ENCODE measurements around the gene OR51A7. TPM values are rescaled to one million over a fixed set of nuclear protein-coding genes. Genes with fewer than 3 reads are reported as not detected.
"Not testable (repeated sequence)": the region's sequence is repeated elsewhere in the genome, so short reads cannot be mapped to it uniquely, and the experiment has no call there.

The OR51A7 gene, protein sequence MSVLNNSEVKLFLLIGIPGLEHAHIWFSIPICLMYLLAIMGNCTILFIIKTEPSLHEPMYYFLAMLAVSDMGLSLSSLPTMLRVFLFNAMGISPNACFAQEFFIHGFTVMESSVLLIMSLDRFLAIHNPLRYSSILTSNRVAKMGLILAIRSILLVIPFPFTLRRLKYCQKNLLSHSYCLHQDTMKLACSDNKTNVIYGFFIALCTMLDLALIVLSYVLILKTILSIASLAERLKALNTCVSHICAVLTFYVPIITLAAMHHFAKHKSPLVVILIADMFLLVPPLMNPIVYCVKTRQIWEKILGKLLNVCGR
- total RNA-seq = not detected

DNA sequence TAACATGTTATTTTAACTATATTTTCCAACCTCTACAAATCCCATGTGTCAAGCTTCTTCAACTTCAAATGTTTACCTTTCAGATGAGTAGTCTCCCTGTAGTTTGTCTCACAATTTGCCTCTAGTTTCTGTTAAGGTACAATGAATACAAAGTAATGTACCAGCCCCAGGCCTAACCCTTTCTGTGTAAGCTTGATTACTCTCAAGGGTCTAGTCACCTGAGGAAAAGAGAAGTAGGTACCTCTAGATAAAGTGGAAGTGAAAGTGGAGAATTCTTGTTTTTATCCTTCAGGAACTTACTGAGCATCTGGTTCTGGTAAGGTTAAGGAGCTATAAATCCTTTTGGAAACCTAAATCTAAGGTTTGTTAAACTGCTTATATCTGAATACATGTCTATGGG is at the start of gene OR51A7:
OR51A7 (plus strand) TSS at position 300 of the 400 bp plus-strand sequence. CDS start 3,587 bp downstream, outside the sequence.
- H3K27ac Mint-ChIP-seq = no peak within 1 kb of the TSS
- ChIA-PET CTCF (no interaction called here), POLR2A (no interaction called here)
- H3K4me3 Mint-ChIP-seq = no peak within 1 kb of the TSS
- no peak for DNase-seq
- no peaks in the 10 kb centered on the region for H3K36me3 Mint-ChIP-seq (ENCODE audit: low read depth)
- no peaks in the 10 kb centered on the region for H3K9me3 Mint-ChIP-seq
- H3K27me3 Mint-ChIP-seq = no peaks in the 10 kb centered on the region
- H3K4me1 Mint-ChIP-seq = no peaks in the 10 kb centered on the region

DNA sequence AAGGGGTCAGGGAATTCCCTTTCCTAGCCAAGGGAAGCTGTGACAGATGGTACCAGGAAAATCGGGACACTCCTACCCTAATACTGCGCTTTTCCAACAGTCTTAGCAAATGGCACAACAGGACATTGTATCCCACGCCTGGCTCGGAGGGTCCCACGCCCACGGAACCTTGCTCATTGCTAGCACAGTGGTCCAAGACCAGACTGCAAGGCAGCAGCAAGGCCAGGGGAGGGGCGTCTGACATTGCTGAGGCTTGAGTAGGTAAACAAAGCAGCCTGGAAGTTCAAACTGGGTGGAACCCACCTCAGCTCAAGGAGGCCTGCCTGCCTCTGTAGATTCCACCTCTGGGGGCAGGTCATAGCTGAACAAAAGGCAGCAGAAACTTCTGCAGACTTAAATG is 49.3 kb upstream of the OR51A7 start:
- POLR2A ChIA-PET; DNase-seq; CTCF ChIA-PET; H3K4me1 Mint-ChIP-seq; H3K9me3 Mint-ChIP-seq; H3K27me3 Mint-ChIP-seq; H3K27ac Mint-ChIP-seq; H3K36me3 Mint-ChIP-seq (ENCODE audit: low read depth); H3K4me3 Mint-ChIP-seq: not testable (repeated sequence)

DNA sequence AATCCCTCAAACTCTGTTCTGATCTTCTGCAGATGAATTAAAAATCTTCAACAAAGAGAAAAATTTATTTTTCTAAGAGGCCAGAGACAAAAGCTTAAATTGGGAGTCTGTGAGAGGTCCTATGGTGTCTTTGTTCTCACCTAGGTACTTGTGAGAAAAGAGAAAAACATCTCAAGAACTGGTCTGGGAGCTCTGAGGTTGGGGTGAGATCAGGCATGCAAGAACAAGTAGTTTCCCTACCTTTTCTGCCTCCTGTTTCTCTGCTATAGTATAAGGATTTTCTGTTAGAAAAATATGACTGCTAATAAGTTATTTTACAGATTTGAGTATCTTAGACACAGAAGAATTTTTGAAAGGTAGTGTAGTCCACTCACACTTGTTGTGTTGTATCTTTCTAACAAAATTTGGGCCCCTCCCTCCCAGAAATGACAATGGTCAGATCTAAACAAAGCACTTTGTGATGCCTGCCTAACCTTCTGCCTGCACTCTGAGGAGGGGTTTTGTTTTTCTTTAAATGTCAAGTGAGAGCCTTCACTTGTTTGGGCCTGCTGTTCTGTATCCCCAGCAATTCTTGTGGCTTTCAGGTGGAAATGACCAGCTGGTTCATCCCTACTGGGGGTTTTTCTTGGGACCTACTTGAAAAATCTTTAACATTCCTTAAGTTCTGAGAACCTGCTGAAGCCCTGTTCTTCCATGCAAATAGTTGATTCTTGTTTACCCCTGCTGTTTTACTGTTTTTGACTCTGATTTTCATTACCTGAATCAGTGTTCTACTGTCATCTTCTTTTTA is 40.9 kb upstream of the OR51A7 start:
- H3K27me3 Mint-ChIP-seq = no peaks in the 10 kb centered on the region
- no peaks in the 10 kb centered on the region for H3K4me1 Mint-ChIP-seq
- no peak overlapping the region for H3K27ac Mint-ChIP-seq
- CTCF ChIA-PET = no interaction called here
- H3K36me3 Mint-ChIP-seq (ENCODE audit: low read depth) = no peaks in the 10 kb centered on the region
- no peaks in the 10 kb centered on the region for H3K9me3 Mint-ChIP-seq
- no peak overlapping the region for H3K4me3 Mint-ChIP-seq
- POLR2A ChIA-PET = interaction anchor here (0.6 kb wide), 1 partner anchor 294 kb away, joined by 5 read pairs; no protein-coding TSS in a partner anchor
- no peak for DNase-seq

DNA sequence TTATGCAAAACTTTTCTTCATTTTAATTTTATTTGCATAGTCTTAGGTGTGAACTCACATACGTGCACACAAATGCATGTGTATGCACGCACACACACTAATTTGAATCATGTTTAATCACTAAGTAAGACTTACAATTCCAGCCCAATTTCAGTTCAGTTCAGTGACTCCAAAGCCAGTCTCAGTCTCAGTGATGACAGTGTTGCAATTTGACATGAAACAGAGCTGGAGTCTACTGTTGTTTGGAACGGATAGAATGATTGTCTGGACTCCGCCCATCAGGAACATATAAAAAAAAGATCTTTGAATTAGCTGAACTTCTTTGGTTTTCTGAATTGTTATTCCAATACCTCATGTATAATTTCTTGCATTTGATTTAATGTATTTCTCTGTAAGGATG is 39.7 kb upstream of the OR51A7 start:
- Mint-ChIP-seq H3K9me3 (no peaks in the 10 kb centered on the region), H3K4me3 (no peak overlapping the region), H3K36me3 (ENCODE audit: low read depth) (no peaks in the 10 kb centered on the region), H3K27ac (no peak overlapping the region), H3K4me1 (no peaks in the 10 kb centered on the region), H3K27me3 (no peaks in the 10 kb centered on the region)
- DNase-seq = no peak
- CTCF ChIA-PET = no interaction called here
- POLR2A ChIA-PET = no interaction called here

DNA sequence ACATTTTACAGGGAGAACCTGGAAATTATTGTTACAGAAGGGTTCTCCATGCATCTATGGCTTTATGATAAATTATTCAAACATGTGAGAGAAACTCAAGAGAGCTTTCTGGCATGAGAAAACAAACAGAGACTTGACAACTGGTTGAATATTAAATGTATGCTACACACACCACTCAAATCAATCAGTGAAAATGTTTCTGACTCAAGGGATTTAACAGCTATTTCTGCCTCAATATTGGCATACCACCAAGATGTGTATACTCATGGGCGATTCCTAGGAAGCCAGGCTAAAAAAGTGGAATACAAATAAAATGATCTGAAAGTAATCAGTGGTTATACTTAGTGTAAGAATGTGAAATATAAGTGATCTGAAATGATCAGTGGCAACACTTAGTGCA is 37.7 kb upstream of the OR51A7 start:
- no peaks in the 10 kb centered on the region for H3K9me3 Mint-ChIP-seq

DNA sequence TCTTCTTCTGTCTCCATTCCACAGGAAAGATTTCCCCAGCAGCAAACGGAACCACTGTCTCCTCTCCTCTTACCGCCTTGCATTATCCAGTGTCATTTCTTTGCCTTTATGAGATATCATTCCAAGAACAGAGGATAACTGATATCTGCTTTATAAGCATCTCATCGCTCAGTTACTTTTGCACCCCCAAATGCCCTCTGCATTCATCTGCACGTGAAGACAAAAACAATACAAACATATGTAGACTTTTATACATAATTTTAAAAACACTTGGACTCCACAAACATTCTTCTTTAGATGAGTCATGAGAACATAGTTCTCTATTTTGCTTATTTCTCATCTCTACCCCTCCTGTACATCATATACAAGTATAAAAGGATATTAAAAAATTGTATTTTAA is 22.4 kb upstream of the OR51A7 start:
- Mint-ChIP-seq H3K27ac (no peak overlapping the region), H3K4me1 (no peaks in the 10 kb centered on the region), H3K4me3 (no peak overlapping the region), H3K27me3 (no peaks in the 10 kb centered on the region), H3K36me3 (ENCODE audit: low read depth) (no peaks in the 10 kb centered on the region), H3K9me3 (no peaks in the 10 kb centered on the region)
- ChIA-PET POLR2A (no interaction called here), CTCF (no interaction called here)
- no peak for DNase-seq

More for the DNA sequence above, 37.7 kb upstream of the OR51A7 start:
- H3K27ac Mint-ChIP-seq = no peak overlapping the region
- no peak for DNase-seq
- H3K4me3 Mint-ChIP-seq = no peak overlapping the region
- H3K4me1 Mint-ChIP-seq = no peaks in the 10 kb centered on the region
- POLR2A ChIA-PET = no interaction called here
- CTCF ChIA-PET = no interaction called here
- H3K36me3 Mint-ChIP-seq (ENCODE audit: low read depth) = no peaks in the 10 kb centered on the region
- no peaks in the 10 kb centered on the region for H3K27me3 Mint-ChIP-seq

DNA sequence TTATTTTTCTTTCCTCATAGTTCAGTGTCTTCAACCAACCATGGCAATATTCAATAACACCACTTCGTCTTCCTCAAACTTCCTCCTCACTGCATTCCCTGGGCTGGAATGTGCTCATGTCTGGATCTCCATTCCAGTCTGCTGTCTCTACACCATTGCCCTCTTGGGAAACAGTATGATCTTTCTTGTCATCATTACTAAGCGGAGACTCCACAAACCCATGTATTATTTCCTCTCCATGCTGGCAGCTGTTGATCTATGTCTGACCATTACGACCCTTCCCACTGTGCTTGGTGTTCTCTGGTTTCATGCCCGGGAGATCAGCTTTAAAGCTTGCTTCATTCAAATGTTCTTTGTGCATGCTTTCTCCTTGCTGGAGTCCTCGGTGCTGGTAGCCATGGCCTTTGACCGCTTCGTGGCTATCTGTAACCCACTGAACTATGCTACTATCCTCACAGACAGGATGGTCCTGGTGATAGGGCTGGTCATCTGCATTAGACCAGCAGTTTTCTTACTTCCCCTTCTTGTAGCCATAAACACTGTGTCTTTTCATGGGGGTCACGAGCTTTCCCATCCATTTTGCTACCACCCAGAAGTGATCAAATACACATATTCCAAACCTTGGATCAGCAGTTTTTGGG is 21.6 kb upstream of the OR51A7 start, which contains the start of gene OR51T1:
OR51T1 (plus strand) TSS at position 41 of the 641 bp plus-strand sequence; CDS start at position 41, 0 bp downstream.
- DNase-seq = no peak
- no peaks in the 10 kb centered on the region for H3K4me1 Mint-ChIP-seq
- no peaks in the 10 kb centered on the region for H3K36me3 Mint-ChIP-seq (ENCODE audit: low read depth)
- ChIA-PET POLR2A (no interaction called here), CTCF (no interaction called here)
- H3K4me3 Mint-ChIP-seq = no peak within 1 kb of the TSS
- H3K27ac Mint-ChIP-seq = no peak within 1 kb of the TSS
- no peaks in the 10 kb centered on the region for H3K9me3 Mint-ChIP-seq
- H3K27me3 Mint-ChIP-seq = no peaks in the 10 kb centered on the region

DNA sequence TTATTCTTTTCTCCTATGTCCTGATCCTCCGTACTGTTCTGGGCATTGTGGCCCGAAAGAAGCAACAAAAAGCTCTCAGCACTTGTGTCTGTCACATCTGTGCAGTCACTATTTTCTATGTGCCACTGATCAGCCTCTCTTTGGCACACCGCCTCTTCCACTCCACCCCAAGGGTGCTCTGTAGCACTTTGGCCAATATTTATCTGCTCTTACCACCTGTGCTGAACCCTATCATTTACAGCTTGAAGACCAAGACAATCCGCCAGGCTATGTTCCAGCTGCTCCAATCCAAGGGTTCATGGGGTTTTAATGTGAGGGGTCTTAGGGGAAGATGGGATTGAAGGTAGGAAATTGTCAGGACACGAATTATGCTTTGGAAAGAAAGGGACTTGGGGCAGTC is 21.0 kb upstream of the OR51A7 start:
- Mint-ChIP-seq H3K27me3 (no peaks in the 10 kb centered on the region), H3K27ac (no peak overlapping the region), H3K9me3 (no peaks in the 10 kb centered on the region), H3K36me3 (ENCODE audit: low read depth) (no peaks in the 10 kb centered on the region), H3K4me1 (no peaks in the 10 kb centered on the region), H3K4me3 (no peak overlapping the region)
- DNase-seq = no peak
- CTCF ChIA-PET = no interaction called here
- POLR2A ChIA-PET = no interaction called here

DNA sequence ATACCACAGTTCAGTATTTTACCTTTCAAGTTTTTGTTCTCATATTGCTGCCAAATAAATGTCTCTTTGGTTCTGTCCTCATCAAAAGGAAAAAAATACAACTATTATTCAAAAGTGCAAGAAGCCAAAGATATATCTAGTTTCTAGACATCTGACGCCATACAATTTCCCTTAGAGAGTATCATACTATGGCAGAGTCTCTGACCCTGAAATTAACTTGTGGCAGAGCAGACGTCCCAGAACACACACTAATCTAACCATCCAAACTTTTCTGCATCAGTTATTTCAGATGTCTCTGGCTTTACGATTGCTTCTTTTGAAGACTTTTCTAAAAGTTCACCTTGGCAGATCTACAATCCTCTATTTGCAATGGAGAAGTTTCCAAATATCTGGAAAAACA is 19.2 kb upstream of the OR51A7 start:
- H3K36me3 Mint-ChIP-seq (ENCODE audit: low read depth) = no peaks in the 10 kb centered on the region
- no peaks in the 10 kb centered on the region for H3K9me3 Mint-ChIP-seq
- H3K4me3 Mint-ChIP-seq = no peak overlapping the region
- POLR2A ChIA-PET = no interaction called here
- H3K27ac Mint-ChIP-seq = no peak overlapping the region
- no peaks in the 10 kb centered on the region for H3K4me1 Mint-ChIP-seq
- DNase-seq = no peak
- H3K27me3 Mint-ChIP-seq = no peaks in the 10 kb centered on the region
- CTCF ChIA-PET = no interaction called here

DNA sequence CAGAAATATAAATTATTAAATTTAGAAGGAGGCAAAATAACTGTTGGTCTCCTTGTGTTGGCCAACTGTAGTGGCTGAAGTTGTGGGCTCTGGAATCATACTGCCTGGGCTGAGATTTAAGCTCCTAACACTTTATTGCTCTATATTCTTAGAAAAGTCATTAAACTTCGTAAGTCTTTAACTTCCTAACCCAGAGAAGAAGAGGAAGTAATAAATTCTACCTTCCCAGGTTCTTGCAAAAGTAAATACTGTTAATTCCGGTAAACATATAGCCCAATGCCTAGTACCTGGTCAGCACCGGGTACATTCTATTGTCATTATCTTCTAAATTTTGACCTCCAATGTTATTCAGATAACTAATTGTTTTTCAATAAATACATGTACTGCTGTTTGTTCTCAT is 17.4 kb upstream of the OR51A7 start:
- no peak for DNase-seq
- H3K36me3 Mint-ChIP-seq (ENCODE audit: low read depth) = no peaks in the 10 kb centered on the region
- no peak overlapping the region for H3K4me3 Mint-ChIP-seq
- H3K4me1 Mint-ChIP-seq = no peaks in the 10 kb centered on the region
- CTCF ChIA-PET = no interaction called here
- H3K27ac Mint-ChIP-seq = no peak overlapping the region
- POLR2A ChIA-PET = no interaction called here
- H3K9me3 Mint-ChIP-seq = no peaks in the 10 kb centered on the region
- no peaks in the 10 kb centered on the region for H3K27me3 Mint-ChIP-seq

DNA sequence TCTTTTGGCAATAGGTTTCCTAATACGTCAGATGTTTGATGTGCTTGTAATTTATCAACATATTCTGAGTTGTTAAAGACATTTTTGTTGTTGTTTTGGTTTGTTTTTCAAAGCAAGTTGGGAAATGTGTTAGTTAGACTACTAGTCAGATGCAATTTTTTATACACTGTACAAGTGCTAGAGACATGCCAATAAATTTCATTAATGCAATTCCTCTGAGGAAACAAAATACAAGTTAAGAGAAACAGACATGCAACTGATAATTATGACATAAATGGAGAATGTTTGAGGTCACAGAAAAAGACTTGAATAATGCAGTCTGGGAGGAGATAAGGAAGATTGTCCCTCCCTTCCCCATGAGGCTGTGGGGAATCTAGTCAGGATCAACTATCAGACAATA is 16.0 kb upstream of the OR51A7 start:
- POLR2A ChIA-PET = no interaction called here
- H3K36me3 Mint-ChIP-seq (ENCODE audit: low read depth) = no peaks in the 10 kb centered on the region
- no peak overlapping the region for H3K4me3 Mint-ChIP-seq
- H3K4me1 Mint-ChIP-seq = no peaks in the 10 kb centered on the region
- no peak for DNase-seq
- H3K27ac Mint-ChIP-seq = no peak overlapping the region
- H3K27me3 Mint-ChIP-seq = no peaks in the 10 kb centered on the region
- CTCF ChIA-PET = no interaction called here
- H3K9me3 Mint-ChIP-seq = no peaks in the 10 kb centered on the region

DNA sequence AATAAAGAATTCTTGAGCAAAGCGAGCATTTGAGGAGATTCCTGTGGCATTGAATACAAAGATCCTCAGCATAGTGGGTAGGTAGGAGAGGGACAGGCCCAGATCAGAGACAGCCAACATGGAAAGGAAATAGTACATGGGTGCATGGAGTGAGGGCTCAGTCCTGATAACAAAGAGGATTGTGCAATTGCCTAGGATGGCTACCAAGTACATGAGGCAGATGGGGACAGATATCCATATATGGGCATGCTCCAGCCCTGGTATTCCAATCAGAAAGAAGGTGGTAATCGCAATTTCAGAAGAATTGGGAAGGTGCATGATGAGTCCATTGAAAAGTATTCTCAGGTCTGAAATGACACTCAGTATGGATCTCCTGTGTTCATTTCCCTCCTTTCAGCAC is 13.3 kb upstream of the OR51A7 start:
- H3K36me3 Mint-ChIP-seq (ENCODE audit: low read depth) = no peaks in the 10 kb centered on the region
- DNase-seq = no peak
- CTCF ChIA-PET = no interaction called here
- H3K4me1 Mint-ChIP-seq = no peaks in the 10 kb centered on the region
- no peaks in the 10 kb centered on the region for H3K27me3 Mint-ChIP-seq
- POLR2A ChIA-PET = no interaction called here
- H3K9me3 Mint-ChIP-seq = no peaks in the 10 kb centered on the region
- no peak overlapping the region for H3K27ac Mint-ChIP-seq
- H3K4me3 Mint-ChIP-seq = no peak overlapping the region

DNA sequence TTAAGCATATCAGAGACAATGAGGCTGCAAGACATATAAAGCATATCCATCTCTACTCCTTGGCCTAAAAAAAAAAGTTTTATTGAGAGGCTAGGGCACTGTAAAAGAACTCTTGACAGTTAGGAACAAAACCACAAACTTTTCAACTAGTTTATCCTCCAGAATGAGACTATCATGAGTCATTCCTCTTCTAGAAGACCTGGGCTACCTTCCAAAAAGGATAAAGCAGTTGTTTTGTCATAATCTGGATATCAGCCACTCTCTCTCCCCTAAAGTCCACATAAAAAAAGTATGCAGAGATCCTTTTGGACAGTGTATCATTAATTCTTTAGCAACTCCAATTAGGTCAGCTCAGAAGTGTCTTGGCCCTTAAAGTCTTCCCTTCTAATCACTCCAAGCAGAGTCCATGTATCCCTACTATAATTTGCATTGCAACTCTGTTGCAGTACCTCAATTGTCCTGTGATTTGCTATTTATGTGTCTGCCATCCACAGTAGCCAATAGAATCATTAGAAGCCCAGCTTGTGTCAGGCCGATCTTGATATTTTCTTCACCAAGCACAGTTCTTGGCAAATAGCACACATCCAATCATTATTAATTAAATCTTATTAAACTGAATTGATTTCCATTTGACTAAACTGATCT is 11.5 kb upstream of the OR51A7 start:
- Mint-ChIP-seq H3K9me3 (no peaks in the 10 kb centered on the region), H3K27ac (no peak overlapping the region), H3K27me3 (no peaks in the 10 kb centered on the region), H3K36me3 (ENCODE audit: low read depth) (no peaks in the 10 kb centered on the region), H3K4me1 (no peaks in the 10 kb centered on the region), H3K4me3 (no peak overlapping the region)
- no peak for DNase-seq
- POLR2A ChIA-PET = no interaction called here
- CTCF ChIA-PET = no interaction called here

Data from activated CD4-positive, alpha-beta T cell treated with anti-CD3 and anti-CD28 coated beads, Interleukin-2, amount 10 ng/mL, durations not matched to agents 7 days and 5 days (primary cell).